GM19468 (cell line): Measurements from ENCODE around the gene ALG6.
"Not testable (repeated sequence)": the region's sequence is repeated elsewhere in the genome, so short reads cannot be mapped to it uniquely, and the experiment has no call there.

ENCODE experiments used
- ATAC-seq: cut with Tn5 transposase; IDR thresholded peaks from one replicate; pipeline ENCODE4 v1.9.1; 2021; ENCODE audit warnings: mild to moderate bottlenecking, moderate library complexity, moderate number of reproducible peaks; ENCODE audit not compliant: unreplicated experiment; ENCODE audit errors: extremely low read depth

The ALG6 gene

GRCh38 chr1:63407002-63407401 is 39.6 kb downstream of the ALG6 start:
- ATAC-seq, result no peak

DNA sequence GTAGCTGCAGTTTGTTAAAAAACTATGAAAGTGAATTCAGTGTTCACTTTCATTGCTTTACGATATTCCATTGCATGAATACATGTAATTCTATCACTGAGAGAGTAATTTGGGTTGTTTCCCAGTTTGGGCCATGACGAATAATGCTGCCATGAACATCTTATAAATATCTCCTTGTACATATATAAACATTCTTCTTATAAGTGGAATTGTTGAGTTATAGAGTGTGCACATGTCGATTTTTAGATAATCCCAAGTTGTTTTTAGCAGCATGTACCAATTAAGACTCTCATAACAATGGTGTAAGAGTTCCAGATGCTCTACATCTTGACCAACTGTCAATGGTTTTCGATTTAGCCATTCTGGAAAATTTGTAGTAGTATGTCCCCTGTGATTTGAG is 40.9 kb downstream of the ALG6 start:
- ATAC-seq, result no peak

DNA sequence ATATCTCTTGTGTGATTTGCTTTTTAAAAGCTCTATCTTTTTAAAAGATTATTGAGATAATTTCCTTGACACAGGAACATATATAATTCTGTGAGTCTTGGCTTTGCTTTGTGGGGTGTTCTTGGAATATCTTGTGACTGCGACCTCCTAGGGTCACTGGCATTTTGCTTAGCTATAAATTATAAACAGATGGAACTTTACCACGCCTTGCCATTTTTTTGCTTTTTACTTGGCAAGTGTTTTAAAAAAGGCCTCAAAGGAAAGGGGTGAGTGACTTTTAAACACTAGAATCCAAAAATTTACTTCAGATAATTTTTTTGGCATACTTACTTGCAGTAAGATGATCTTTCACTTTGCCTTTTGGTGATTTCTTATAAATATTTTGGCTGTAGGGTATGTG is 43.6 kb downstream of the ALG6 start:
- ATAC-seq, result no peak

GRCh38 chr1:63413394-63413793 is 46.0 kb downstream of the ALG6 start:
- no peak for ATAC-seq

- ATAC-seq, result no peak
These were observed 47.4 kb downstream of the ALG6 start for GRCh38 chr1:63414691-63415365.

- no peak for ATAC-seq
These were observed 50.7 kb downstream of the ALG6 start for GRCh38 chr1:63418101-63418500.

GRCh38 chr1:63420746-63421145 is 53.3 kb downstream of the ALG6 start:
- ATAC-seq, result not testable (repeated sequence)

DNA sequence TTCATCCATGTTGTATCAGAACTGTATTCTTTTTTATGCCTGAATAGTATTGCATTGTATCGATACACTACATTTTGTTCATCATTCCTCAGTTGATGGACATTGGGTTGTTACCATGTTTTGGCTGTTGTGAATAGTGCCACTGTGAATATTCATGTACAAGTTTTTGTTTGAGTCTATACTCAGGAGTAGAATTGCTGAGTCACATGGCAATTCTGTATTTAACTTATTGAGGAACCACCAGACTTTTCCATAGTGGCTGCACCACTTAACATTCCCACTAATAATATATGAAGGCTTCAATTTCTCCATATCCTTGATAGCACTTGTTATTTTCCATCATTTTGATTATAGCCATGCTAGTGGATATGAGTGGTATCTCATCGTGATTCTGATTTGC is 56.2 kb downstream of the ALG6 start:
- ATAC-seq, result no peak

DNA sequence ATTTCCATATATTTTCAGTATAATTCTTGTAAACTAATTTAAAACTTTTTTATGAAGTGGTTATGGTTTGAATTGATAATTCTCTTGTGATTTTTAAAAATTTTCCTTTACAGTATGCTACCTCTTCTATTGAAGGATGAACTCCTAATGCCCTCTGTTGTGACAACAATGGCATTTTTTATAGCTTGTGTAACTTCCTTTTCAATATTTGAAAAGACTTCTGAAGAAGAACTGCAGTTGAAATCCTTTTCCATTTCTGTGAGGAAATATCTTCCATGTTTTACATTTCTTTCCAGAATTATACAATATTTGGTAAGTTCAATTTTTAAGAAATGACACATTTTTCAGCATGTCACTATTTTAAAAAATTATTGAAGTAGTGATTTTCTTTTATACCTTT is 61.4 kb downstream of the ALG6 start:
- no peak for ATAC-seq

DNA sequence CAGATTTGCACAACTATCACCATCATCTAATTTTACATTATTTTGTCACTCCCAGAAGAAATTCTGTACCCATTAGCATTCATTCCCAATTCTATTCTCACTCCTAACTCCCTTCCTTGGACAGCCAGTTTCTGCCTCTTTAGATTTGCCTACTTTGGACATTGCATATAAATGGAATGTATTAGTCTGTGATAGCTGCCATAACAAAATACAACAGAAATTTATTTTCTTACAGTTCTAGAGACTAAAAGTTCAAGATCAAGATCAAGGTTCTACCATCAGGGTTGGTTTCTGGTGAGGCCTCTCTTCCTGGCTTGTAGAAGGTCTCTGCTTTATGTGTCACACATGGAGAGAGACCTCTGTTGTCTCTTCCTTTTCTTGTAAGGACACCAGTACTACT is 61.9 kb downstream of the ALG6 start:
- ATAC-seq, result no peak

DNA sequence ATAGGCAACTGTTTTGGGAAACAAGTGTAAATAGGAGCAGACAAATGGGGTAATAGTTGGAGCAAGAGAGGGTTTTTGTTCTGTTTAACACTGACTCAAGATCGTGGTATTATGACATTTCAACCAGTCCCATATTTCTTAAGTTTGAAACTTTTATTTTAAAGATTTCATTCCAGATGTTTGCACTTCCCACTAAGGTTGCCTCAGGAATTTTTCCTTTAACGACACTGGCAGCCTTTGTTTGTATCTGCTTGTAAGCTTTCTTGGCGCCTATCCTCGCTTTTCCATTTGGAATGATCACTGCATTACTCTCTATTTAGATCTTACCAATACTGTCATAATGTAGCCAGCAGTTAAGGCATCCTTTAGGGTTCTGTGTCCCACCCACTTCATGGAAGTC is 67.7 kb downstream of the ALG6 start:
- ATAC-seq, result no peak

DNA sequence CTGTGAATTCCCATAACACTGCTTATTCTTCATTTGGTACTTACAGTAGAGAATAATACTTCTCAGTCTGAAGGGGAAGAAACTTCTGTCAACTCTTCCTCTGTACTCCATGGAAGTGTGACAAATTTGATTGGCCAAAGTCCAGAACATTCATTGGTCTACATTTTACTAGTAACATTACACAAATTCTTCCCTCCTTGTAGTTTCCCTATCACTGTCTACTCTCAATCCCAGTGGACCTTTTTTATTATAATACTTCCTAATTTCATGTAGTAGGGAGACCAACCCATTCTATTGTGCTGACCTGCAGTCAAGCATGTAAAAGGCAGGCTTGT is 74.7 kb downstream of the ALG6 start:
- no peak for ATAC-seq

DNA sequence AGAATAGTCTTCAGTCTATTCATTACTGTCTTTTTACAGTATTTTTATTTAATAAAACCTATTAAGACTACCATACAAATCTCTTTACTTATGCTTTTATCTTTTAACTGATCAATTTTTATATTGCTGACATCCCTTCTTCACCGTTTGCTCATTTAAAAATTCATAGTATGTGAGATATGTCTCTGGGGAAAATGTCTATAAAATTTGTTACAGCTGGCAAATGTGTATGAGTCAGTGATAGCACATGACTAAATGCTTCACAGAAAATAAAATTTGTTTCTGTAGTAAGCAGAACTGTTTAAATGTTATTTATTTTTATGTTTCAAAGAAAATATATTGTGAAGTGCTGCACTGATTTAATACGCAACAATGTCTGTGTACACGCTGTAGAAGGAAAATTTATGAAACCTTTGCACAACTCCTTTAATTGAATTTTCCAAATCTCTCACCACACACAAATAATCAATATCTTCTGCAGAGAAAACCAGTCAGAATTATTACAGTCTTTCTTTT is 81.4 kb downstream of the ALG6 start:
- ATAC-seq, result no peak

DNA sequence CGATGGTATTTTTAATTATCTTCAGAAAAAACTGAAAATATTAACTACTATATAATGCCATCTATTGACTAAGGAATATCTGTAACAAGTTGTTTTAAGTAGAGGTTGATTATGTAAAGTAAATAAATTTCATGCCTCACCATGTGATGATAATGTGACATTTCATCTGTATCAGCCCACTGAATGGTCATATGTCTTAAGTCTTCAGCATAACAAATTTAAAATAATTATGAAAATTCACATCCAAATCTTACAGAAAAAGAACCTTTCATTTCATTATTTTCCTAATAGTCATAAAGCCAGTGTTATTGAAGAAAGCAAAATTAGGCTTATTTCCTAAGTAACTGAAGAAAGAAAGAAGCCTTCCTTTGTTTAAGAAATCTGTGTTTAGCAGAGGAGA is 83.0 kb downstream of the ALG6 start:
- ATAC-seq, result no peak

DNA sequence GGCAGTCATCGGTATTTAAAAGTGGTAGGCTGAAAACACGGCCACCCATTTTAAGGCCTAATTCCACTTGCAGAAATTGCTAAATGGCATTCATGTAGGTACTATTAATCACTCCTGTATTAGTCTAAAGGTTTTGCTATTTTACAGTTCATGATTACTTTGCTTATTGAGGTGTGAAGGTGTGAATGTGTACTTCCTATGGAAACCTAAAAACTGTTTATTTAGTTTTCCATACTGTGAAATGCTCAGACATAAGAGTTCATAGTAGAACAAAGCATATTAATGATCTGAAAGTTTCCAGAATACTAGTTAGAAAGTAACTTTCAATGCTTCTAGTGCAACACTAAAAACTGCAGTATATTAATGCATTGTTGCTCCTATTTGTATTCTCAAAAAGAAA is 85.8 kb downstream of the ALG6 start:
- no peak for ATAC-seq

GRCh38 chr1:63454269-63454668 is 86.8 kb downstream of the ALG6 start:
- ATAC-seq, result no peak

GRCh38 chr1:63458750-63459149 is 91.3 kb downstream of the ALG6 start:
- no peak for ATAC-seq

- no peak for ATAC-seq
These were observed 94.3 kb downstream of the ALG6 start for GRCh38 chr1:63461661-63462230.

DNA sequence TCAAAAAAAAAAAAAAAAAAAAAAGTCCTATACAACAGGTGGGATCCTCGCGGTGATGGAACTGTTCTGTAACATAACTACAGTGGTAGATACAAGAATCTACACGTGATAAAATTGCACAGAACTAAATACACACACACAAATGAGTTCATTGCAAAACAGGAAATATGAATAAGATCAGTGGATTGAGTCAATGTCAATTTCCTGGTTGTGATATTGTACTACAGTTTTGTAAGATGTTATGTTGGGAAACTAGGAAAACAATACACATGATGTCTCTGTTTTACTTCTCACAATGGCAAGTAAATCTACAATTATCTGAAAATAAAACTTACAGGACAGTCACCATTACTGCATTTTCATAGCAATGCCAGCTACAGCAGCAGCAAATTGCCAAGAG is 95.8 kb downstream of the ALG6 start:
- no peak for ATAC-seq

DNA sequence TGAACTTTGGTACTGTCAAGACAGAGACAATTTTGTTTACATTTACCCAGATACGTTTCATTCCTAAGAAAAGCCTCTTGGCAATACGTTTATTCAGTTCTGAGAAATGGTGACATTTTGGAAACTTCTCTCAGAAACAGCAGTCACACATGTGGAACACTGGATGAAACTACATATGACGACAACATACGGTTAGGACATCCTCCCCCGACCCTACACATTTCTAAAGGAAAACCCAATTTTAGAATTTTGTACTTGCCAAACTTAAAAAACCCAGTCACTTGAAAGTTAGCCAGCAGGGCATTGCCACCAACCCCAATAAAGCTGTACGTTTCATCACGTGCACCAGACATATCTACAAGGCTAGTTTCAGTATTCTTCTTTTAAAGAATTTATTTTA is 98.8 kb downstream of the ALG6 start:
- ATAC-seq, result no peak

GRCh38 chr1:63466759-63467158 is 99.3 kb downstream of the ALG6 start:
- ATAC-seq, result no peak

- not testable (repeated sequence) for ATAC-seq
These were observed 101.3 kb downstream of the ALG6 start for GRCh38 chr1:63468683-63469082.
